GM18861 (cell line): ENCODE results near the gene CKS1B.
"Not testable (repeated sequence)": the region's sequence is repeated elsewhere in the genome, so short reads cannot be mapped to it uniquely, and the experiment has no call there.

Source experiments
- ATAC-seq: cut with Tn5 transposase; IDR thresholded peaks from one replicate; pipeline ENCODE4 v1.9.1; 2021; ENCODE audit not compliant: unreplicated experiment

CKS1B gene

GRCh38 chr1:154983776-154984466 is 9.4 kb downstream of the CKS1B start:
- no peak for ATAC-seq

DNA sequence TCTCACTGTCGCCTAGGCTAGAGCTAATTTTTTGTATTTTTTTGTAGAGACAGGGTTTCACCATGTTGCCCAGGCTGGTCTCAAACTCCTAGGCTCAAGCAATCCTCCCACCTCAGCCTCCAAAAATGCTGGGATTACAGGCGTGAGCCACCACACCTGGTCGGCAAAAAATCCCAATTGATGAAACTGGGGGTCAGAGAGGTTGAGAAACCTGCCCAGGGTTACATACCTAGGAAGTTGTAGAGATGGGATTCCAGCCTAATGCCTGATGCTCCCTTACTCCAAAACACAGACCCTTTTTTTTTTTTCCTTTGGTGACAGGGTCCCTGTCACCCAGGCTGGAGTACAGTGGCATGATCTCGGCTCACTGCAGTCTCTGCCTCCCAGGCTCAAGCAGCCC is 12.3 kb downstream of the CKS1B start:
- not testable (repeated sequence) for ATAC-seq

- no peak for ATAC-seq
Observed at GRCh38 chr1:154987326-154987725, 12.8 kb downstream of the CKS1B start.

GRCh38 chr1:154988058-154988954 is 13.8 kb downstream of the CKS1B start:
- ATAC-seq, result no peak

DNA sequence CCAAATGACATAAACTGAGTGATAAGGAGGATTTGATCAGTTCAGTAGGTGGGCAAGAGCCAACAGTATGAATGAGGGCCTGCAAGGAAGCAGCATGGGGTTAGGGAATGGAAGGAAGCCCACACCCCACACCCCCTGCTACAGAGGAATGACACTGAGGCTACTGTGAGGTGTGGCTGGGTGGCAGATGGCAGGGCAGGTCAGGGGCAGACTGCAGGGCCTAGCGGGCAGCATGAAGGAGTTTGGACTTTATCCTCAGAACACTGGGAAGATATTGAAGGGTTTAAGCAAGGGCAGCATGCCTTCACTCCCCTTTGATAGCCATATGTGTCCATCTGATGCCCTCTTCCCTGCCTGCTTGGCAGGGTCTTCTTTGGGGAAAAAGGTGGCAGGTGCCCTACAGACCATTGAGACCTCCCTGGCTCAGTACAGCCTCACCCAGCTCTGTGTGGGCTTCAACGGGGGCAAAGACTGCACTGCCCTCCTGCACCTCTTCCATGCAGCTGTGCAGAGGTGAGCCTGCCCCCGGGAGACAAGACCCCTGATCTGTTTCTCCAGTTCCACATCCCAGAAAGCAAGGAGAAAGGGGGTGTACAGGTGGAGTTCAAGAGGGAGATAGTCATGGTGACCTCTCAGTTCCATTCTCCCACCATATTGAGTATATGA is 14.8 kb downstream of the CKS1B start:
- ATAC-seq, result no peak

DNA sequence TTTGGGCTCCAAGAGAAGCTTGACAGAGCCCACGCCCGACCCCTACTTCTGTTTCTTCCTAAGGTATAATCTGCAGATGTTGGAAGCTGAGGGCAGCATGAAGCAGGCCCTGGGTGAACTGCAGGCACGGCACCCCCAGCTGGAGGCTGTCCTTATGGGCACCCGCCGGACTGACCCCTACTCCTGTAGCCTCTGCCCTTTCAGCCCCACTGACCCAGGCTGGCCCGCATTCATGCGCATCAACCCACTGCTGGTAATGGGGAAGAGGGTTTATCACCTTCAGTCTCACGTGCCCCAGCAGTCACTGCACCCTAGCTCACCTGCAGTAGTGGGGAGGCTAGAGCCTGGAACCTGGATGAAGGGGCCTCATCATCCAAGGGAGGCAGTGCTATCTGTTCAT is 15.8 kb downstream of the CKS1B start:
- no peak for ATAC-seq

- ATAC-seq, result no peak
Observed at GRCh38 chr1:154992721-154993571, 18.5 kb downstream of the CKS1B start.

- ATAC-seq, result no peak
Observed at GRCh38 chr1:154993572-154994268, 19.2 kb downstream of the CKS1B start, which contains the start of gene LENEP. Gene LENEP, plus strand, starts transcription at chr1:154993586. Its CDS starts 22 bp downstream, at chr1:154993608.

GRCh38 chr1:154994269-154994587 is 19.7 kb downstream of the CKS1B start:
- no peak for ATAC-seq

GRCh38 chr1:154994591-154994990 is 20.1 kb downstream of the CKS1B start:
- ATAC-seq, result no peak

DNA sequence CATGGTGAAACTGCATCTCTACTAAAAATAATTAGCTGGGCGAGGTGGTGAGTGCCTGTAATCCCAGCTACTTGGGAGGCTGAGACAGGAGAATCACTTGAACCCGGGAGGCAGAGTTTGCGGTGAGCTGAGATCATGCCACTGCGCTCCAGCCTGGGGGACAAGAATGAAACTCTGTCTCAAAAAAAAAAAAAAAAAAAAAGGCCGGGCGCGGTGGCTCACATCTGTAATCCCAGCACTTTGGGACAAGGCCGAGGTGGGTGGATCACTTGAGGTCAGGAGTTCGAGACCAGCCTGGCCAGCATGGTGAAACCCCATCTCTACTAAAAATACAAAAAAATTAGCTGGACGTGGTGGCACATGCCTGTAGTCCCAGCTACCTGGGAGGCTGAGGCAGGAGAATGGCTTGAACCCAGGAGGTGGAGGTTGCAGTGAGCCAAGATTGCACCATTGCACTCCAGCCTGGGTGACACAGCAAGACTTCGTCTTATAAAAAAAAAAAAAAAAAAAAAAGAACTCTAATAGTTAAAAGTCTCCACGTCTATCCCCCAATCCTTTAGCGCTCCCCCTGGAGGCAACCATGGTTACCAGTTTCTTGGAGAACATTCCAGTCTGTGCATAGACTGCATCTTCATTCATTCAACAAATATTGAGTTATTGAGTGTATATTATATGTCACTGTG is 21.0 kb downstream of the CKS1B start:
- ATAC-seq, result not testable (repeated sequence)

DNA sequence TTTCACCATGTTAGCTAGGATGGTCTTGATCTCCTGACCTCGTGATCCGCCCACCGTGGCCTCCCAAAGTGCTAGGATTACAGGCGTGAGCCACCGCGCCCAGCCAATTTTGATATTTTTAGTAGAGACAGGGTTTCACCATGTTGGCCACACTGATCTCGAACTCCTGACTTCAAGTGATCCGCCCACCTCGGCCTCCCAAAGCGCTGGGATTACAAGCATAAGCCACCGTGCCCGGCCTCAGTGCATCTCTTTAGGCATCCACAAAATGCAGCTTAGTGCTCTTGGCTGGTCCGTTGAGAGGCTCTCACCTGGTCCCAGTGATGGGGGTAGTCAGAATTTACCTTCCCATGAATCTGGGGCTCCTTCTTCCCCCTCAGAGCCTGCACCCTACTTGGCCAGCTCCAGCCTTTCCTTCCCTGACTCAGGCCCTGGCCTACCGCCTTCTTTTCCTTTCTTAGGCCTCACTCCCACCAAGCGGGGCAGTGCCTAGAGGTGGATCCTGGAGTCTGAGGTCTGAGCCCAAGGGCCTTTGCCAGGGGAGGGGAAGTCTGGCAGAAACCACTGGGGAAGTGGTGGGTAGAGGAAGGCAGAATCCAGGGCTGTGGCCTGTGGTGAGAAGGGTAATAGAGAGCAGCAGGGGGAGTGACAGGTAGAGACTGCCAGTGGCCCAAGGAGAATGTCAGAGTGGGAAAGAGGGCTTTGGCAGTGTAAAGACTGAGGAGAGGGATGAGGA is 22.7 kb downstream of the CKS1B start:
- ATAC-seq, result no peak

GRCh38 chr1:154998201-154998780 is 23.8 kb downstream of the CKS1B start:
- no peak for ATAC-seq

GRCh38 chr1:154998818-154999570 is 24.5 kb downstream of the CKS1B start:
- ATAC-seq, result no peak

DNA sequence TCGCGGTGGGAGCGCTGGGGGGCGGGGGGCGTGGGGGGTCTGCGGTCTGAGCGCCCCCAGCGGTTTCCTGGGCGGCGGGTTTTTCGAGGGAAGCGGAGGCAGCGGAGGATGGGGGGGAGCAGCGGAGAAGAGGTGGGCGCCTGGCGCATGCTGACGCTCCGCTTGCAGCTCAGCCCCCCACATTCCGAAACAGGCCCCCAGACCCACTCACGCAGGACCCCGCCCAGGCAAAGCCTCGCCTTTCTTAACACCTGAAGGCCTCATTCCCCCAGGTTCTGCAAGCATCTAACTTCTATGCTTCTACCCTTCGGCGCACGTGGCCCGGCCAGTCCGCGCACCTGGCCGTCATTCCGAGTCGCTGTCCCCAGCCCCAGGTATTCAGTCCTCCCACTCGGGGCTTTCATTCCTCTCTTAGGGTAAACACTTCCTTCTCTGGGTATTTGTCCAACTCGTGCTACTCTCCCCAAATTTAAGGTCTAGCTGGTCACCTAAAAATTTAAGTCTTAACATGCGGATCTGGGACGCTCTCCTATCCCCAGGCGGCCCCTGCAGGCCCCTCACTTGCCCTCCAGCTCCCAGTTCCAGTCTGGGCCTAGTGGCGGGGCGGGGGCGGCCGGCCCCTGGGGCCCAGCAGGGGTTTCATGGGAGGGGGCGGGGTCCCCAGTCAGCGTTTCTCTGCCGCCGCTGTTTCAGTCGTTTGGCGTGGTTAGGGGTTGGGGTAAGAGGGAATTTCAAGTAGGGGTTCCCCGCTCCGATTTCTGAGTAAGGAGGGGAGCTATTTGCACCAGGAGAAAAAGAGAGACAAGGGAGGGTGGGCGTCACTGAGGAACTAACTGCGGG is 25.3 kb downstream of the CKS1B start:
- ATAC-seq, result no peak

DNA sequence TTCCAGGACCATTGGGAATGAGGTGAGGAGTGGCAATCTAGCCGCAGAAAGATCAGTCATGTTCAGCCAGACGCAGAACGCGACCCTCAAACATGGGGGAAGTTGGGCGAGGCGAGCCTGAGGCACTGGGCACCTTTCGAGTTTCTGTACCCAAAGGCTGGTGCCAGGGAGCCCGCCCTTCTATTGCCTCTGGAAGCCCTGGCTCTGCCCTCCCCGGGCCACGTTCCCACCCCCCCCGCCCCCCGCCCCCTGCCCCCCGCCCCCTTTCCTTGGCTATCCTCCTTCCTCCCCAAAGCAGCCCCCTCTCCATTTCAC is 25.9 kb downstream of the CKS1B start:
- ATAC-seq, result no peak

DNA sequence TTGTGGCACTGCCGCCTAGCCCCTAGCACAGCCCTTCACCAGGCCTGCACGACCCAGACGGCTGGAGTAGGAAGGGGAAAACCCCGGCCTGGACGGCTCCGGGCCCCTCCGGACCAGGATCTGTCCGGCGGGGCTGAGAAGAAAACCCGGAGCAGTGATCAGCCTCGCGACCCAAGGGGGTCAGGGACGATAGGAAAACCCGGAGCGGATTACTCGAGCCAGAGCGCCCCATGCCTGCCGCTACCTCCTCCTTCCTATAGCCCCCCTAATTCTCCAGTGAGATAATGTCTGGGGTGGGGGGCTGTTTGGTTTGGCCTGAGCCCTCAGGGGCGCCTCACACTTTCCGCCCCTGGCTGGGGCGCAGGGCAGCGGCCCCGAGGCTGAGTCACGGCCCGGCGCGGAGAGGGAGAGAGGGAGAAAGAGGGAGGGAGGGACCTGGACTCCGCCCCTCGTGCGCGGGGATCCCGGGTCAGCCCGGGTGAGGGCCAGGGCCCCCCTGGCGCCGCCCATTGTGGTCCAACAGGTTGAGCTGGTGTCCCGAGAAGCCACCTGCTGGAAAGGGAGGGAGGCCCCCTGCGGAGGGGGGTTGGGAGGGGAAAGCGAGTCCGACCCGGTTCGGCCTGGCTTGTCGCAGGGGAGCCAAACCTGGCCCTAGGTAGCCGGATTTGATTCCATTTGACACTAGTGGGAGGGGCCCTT is 26.4 kb downstream of the CKS1B start:
- ATAC-seq, result peak; percentile 33
